ENCODE measurements around the gene NINJ2.

GRCh38 chr12:581321-581720 lies 81.9 kb downstream of the NINJ2 start:
- TF ChIP-seq POLR2A (IDR thresholded peaks at IDR 0.05), result no peak
- TF ChIP-seq, protein P1, sequence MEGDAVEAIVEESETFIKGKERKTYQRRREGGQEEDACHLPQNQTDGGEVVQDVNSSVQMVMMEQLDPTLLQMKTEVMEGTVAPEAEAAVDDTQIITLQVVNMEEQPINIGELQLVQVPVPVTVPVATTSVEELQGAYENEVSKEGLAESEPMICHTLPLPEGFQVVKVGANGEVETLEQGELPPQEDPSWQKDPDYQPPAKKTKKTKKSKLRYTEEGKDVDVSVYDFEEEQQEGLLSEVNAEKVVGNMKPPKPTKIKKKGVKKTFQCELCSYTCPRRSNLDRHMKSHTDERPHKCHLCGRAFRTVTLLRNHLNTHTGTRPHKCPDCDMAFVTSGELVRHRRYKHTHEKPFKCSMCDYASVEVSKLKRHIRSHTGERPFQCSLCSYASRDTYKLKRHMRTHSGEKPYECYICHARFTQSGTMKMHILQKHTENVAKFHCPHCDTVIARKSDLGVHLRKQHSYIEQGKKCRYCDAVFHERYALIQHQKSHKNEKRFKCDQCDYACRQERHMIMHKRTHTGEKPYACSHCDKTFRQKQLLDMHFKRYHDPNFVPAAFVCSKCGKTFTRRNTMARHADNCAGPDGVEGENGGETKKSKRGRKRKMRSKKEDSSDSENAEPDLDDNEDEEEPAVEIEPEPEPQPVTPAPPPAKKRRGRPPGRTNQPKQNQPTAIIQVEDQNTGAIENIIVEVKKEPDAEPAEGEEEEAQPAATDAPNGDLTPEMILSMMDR (IDR thresholded peaks at IDR 0.05), result no peak
